A172 (cell line): ENCODE measurements around the gene ATL3. TPM values are rescaled to one million over a fixed set of nuclear protein-coding genes. Genes with fewer than 3 reads are reported as not detected.
A peak's percentile ranks its signal among the peaks of the same experiment; 100 is the strongest.
"Not testable (repeated sequence)": the region's sequence is repeated elsewhere in the genome, so short reads cannot be mapped to it uniquely, and the experiment has no call there.

Experiments used
- DNase-seq: peaks from one replicate; pipeline ENCODE4 v3.0.0-alpha.2; 2015; ENCODE audit warnings: low spot score
- total RNA-seq: library from RNA; depleted of rRNA; stranded (reverse); fragments of >200 nt; shearing (Covaris generic); gene quantifications from 2 replicates; pipeline ENCODE4 v1.2.3, GENCODE V29; 2014; rRNA removed

ATL3 gene
- total RNA-seq = 111 and 121 TPM in 2 replicates

GRCh38 chr11:63671322-63672155 lies at the start of gene ATL3:
ATL3 (minus strand) TSS chr11:63671376; CDS start chr11:63671335, 41 bp downstream.
- peak; percentile 94 for DNase-seq

- DNase-seq = no peak
Measured at GRCh38 chr11:63720611-63721010, 49.4 kb upstream of the ATL3 start.

- no peak for DNase-seq
Measured at GRCh38 chr11:63719987-63720386, 48.8 kb upstream of the ATL3 start.

GRCh38 chr11:63719001-63719400 lies 47.8 kb upstream of the ATL3 start:
- DNase-seq = no peak

GRCh38 chr11:63716046-63716445 lies 44.9 kb upstream of the ATL3 start:
- DNase-seq = no peak

GRCh38 chr11:63713766-63714165 lies 42.6 kb upstream of the ATL3 start:
- no peak for DNase-seq

- DNase-seq = no peak
Measured at GRCh38 chr11:63711838-63712237, 40.7 kb upstream of the ATL3 start.

- peak; percentile 70 for DNase-seq
Measured at GRCh38 chr11:63710476-63711217, 39.5 kb upstream of the ATL3 start.

GRCh38 chr11:63709336-63709884 lies 38.2 kb upstream of the ATL3 start:
- no peak for DNase-seq

- DNase-seq = no peak
Measured at GRCh38 chr11:63708764-63709163, 37.6 kb upstream of the ATL3 start.

GRCh38 chr11:63705526-63705925 lies 34.4 kb upstream of the ATL3 start:
- no peak for DNase-seq

- no peak for DNase-seq
Measured at GRCh38 chr11:63699896-63700295, 28.7 kb upstream of the ATL3 start.

GRCh38 chr11:63698976-63699733 lies 28.0 kb upstream of the ATL3 start:
- DNase-seq = no peak

GRCh38 chr11:63694596-63694995 lies 23.4 kb upstream of the ATL3 start:
- DNase-seq = no peak

GRCh38 chr11:63687845-63688244 lies 16.7 kb upstream of the ATL3 start:
- DNase-seq = no peak

GRCh38 chr11:63686926-63687325 lies 15.8 kb upstream of the ATL3 start:
- no peak for DNase-seq

- not testable (repeated sequence) for DNase-seq
Measured at GRCh38 chr11:63685158-63685721, 14.1 kb upstream of the ATL3 start.

- no peak for DNase-seq
Measured at GRCh38 chr11:63683133-63683991, 12.2 kb upstream of the ATL3 start.

- no peak for DNase-seq
Measured at GRCh38 chr11:63682066-63683021, 11.2 kb upstream of the ATL3 start.
